ENCODE measurements around the gene PYM1.

DNA sequence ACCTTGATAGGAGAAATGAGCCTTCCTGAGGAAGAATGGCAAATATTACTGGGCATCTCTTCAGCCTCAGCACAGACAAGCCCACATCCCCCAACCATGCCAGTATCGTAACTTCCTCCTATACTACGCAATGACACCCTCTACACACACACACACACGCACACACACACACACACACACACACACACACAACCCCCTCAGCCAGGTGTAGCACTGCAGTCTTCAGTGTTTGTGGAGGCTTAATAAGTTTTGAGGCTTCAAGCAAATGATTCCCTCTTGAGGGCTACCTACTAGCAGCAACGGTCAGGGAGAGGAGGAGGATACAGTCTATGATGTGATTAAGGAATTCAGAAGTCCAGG lies 4.8 kb upstream of the PYM1 start:
- TF ChIP-seq, protein P1, sequence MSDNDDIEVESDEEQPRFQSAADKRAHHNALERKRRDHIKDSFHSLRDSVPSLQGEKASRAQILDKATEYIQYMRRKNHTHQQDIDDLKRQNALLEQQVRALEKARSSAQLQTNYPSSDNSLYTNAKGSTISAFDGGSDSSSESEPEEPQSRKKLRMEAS (IDR thresholded peaks at IDR 0.05): no peak
- TF ChIP-seq, protein P2, sequence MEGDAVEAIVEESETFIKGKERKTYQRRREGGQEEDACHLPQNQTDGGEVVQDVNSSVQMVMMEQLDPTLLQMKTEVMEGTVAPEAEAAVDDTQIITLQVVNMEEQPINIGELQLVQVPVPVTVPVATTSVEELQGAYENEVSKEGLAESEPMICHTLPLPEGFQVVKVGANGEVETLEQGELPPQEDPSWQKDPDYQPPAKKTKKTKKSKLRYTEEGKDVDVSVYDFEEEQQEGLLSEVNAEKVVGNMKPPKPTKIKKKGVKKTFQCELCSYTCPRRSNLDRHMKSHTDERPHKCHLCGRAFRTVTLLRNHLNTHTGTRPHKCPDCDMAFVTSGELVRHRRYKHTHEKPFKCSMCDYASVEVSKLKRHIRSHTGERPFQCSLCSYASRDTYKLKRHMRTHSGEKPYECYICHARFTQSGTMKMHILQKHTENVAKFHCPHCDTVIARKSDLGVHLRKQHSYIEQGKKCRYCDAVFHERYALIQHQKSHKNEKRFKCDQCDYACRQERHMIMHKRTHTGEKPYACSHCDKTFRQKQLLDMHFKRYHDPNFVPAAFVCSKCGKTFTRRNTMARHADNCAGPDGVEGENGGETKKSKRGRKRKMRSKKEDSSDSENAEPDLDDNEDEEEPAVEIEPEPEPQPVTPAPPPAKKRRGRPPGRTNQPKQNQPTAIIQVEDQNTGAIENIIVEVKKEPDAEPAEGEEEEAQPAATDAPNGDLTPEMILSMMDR (IDR thresholded peaks at IDR 0.05; ENCODE audit: control extremely low read depth in 1 of 3, insufficient read depth in 1 of 3, low read depth in 1 of 3, low read length in 3 of 3): no peak
- TF ChIP-seq CBX8 (IDR thresholded peaks at IDR 0.05; ENCODE audit: borderline replicate concordance, low read depth, low read length) (no peak), SUZ12 (IDR thresholded peaks at IDR 0.05; ENCODE audit: low read length) (no peak), EP300 (IDR thresholded peaks at IDR 0.05; ENCODE audit: borderline replicate concordance in 1 of 2, low read depth in 2 of 2, low read length in 2 of 2) (no peak), TCF12 (IDR thresholded peaks at IDR 0.05; ENCODE audit: low read depth, low read length) (no peak), EGR1 (IDR thresholded peaks at IDR 0.05; ENCODE audit: borderline replicate concordance, low read depth, low read length) (no peak)

Data from H1 (cell line).